ENCODE measurements around the gene DPYD. TPM values are rescaled to one million over a fixed set of nuclear protein-coding genes. Genes with fewer than 3 reads are reported as not detected.

The DPYD gene
- polyA plus RNA-seq, 1 of the 3 experiments (the other 2 are of a cell fraction) = 23.0 TPM

- Histone ChIP-seq H2AFZ (ENCODE audit: low read depth) (no peak overlapping the region), H3K9me3 (no peaks in the 10 kb centered on the region), H3K9ac (no peak overlapping the region), H3K9me2 (no peaks in the 10 kb centered on the region), H3K27me3 (ENCODE audit: insufficient read depth) (no peaks in the 10 kb centered on the region), H3F3A (replicated peaks; ENCODE audit: insufficient read depth) (peaks cover 30% of the 10 kb centered on the region), H4K20me1 (ENCODE audit: insufficient read depth) (no peaks in the 10 kb centered on the region), H3K4me2 (peak overlapping the region; percentile 8), H3K4me1 (ENCODE audit: control insufficient read depth in 1 of 2, insufficient read depth in 2 of 2, low read depth in 1 of 2, low read length in 1 of 2) (peaks cover 4 to 44% of the 10 kb centered on the region in 2 experiments), H3K79me2 (ENCODE audit: insufficient read depth) (peaks cover 92% of the 10 kb centered on the region), H3K36me3 (replicated peaks in 1 of 2; ENCODE audit: control insufficient read depth in 1 of 2, insufficient read depth in 2 of 2, low read length in 1 of 2) (peaks cover 2 to 20% of the 10 kb centered on the region in 2 experiments), H3K4me3 (ENCODE audit: low read depth in 2 of 2, low read length in 1 of 2) (no peak overlapping the region), H3K27ac (ENCODE audit: low read depth in 2 of 2, low read length in 1 of 2) (peak overlapping the region; percentile 9 to 46; a peak in 3 of 4 replicates)
- ChIA-PET POLR2A (no interaction called here), CTCF (no interaction called here)
- WGBS (ENCODE audit: low lambda C conversion rate) = 17% methylated on average over 1 of the region's 1 CpG
- TF ChIP-seq FOXJ3 (CRISPR knock-in tag; IDR thresholded peaks at IDR 0.05) (no peak), ELF1 (IDR thresholded peaks at IDR 0.05) (no peak), GABPA (IDR thresholded peaks at IDR 0.05; ENCODE audit: low read depth) (no peak), RCOR1 (IDR thresholded peaks at IDR 0.05; ENCODE audit: low read length) (no peak), PBX3 (IDR thresholded peaks at IDR 0.05) (no peak), TAF1 (IDR thresholded peaks at IDR 0.05; ENCODE audit: borderline replicate concordance, low read depth, low read length) (no peak), IRF3 (IDR thresholded peaks at IDR 0.05; ENCODE audit: low read depth, low read length) (no peak), GATA2 (CRISPR knock-in tag; IDR thresholded peaks at IDR 0.05) (no peak), MEF2A (IDR thresholded peaks at IDR 0.05; ENCODE audit: borderline replicate concordance, low read depth) (no peak), TCF12 (IDR thresholded peaks at IDR 0.05) (no peak), REST (IDR thresholded peaks at IDR 0.05; ENCODE audit: low read depth, low read length) (no peak), CHD2 (IDR thresholded peaks at IDR 0.05; ENCODE audit: low read length, partially characterized antibody) (no peak), SMC3 (IDR thresholded peaks at IDR 0.05; ENCODE audit: low read depth, low read length) (no peak), SIN3A (IDR thresholded peaks at IDR 0.05; ENCODE audit: borderline replicate concordance, low read depth, low read length) (no peak), EZH2phosphoT487 (IDR thresholded peaks at IDR 0.05; ENCODE audit: borderline replicate concordance, low read depth) (no peak), MAX (IDR thresholded peaks at IDR 0.05; ENCODE audit: low read depth) (no peak), JUND (IDR thresholded peaks at IDR 0.05) (no peak), RFX5 (IDR thresholded peaks at IDR 0.05; ENCODE audit: low read length) (no peak), POLR2AphosphoS5 (IDR thresholded peaks at IDR 0.05; ENCODE audit: low read depth, low read length) (no peak)
- no peak for DNase-seq
Measured at GRCh38 chr1:97903626-97904025, 17.2 kb downstream of the DPYD start.
